OCI-LY1 (cell line): Measurements from ENCODE around the gene MYORG.

Source experiments
- CTCF ChIP-seq: fragments of 200-600 bp; sonication (generic), shearing (Covaris generic); IDR thresholded peaks from 2 replicates; pipeline ENCODE4 v1.5.1; 2017; ENCODE audit warnings: mild to moderate bottlenecking, antibody characterized with exemption, low read length, moderate library complexity, mixed read lengths
- EZH2 ChIP-seq: fragments of 200-600 bp; sonication (generic), shearing (Covaris generic); IDR thresholded peaks from 2 replicates; pipeline ENCODE4 v1.8.0; 2017; ENCODE audit warnings: borderline replicate concordance, mixed run types, mild to moderate bottlenecking, antibody characterized with exemption, low read length, moderate library complexity, mixed read lengths

GRCh38 chr9:34335376-34335775 lies 41.3 kb downstream of the MYORG start:
- no peak for TF ChIP-seq CTCF
- TF ChIP-seq EZH2 = no peak
